Prostate gland (tissue), 2 donors: ENCODE data around the gene LPP. TPM values are rescaled to one million over a fixed set of nuclear protein-coding genes. Genes with fewer than 3 reads are reported as not detected.

Experiments
- DNase-seq: peaks from one replicate; pipeline ENCODE4 v3.0.0-alpha.2; 2019; ENCODE audit warnings: low spot score
- H3K27ac ChIP-seq, 2 donors: fragments of 200-600 bp; sonication (generic); 2 replicates each; pipeline ENCODE4 v1.5.1; 2017 to 2019
- H3K27me3 ChIP-seq: fragments of 200-600 bp; sonication (generic); replicated peaks from 2 replicates; pipeline ENCODE4 v1.5.1; 2019; ENCODE audit not compliant: insufficient read depth
- H3K36me3 ChIP-seq, 2 donors: fragments of 200-600 bp; sonication (generic); 1 replicate in 1 of 2; 2 replicates in 1 of 2; pipeline versions ENCODE4 v1.5.1 to v1.8.1; 2017 to 2019
- H3K4me1 ChIP-seq: fragments of 200-600 bp; sonication (generic); replicated peaks from 2 replicates; pipeline ENCODE4 v1.5.1; 2019
- H3K4me3 ChIP-seq, 2 donors: fragments of 200-600 bp; sonication (generic); 2 replicates each; pipeline ENCODE4 v1.5.1; 2017 to 2019
- H3K9me3 ChIP-seq: fragments of 200-600 bp; sonication (generic); 2 replicates; pipeline ENCODE4 v1.5.1; 2017
- CTCF ChIP-seq, 4 experiments: fragments of 200-600 bp in 2 of 4; fragments of 450-650 bp in 2 of 4; sonication (generic) in 2 of 4; IDR thresholded peaks; 1 replicate in 3 of 4; 2 replicates in 1 of 4; pipeline ENCODE4 v1.5.1; 2016 to 2019; ENCODE audit warnings: antibody characterized with exemption in 4 of 4, mild to moderate bottlenecking in 2 of 4, moderate library complexity in 2 of 4
- POLR2A ChIP-seq: fragments of 450-650 bp; IDR thresholded peaks from one replicate; pipeline ENCODE4 v1.6.1; 2016; ENCODE audit warnings: antibody characterized with exemption, mild to moderate bottlenecking
- POLR2AphosphoS5 ChIP-seq: sonication (generic); formaldehyde crosslinking; IDR thresholded peaks from one replicate; pipeline ENCODE4 v1.6.1; 2017; ENCODE audit warnings: antibody characterized with exemption
- WGBS: methylation state at CpG from one replicate; pipeline ENCODE4 v1.1.5; 2018; 5-methylcytosine and 5-hydroxymethylcytosine counted together
- intact Hi-C: fragments of 100-400 bp; cut with DNase I; formaldehyde crosslinking; loops from one replicate; pipeline ENCODE4 v1.14.2; 2022
- total RNA-seq, 2 donors: library from RNA; depleted of rRNA; stranded (reverse); fragments of >200 nt; gene quantifications; one replicate each; pipeline ENCODE4 v1.1.0, GENCODE V29; 2016

The LPP gene
- total RNA-seq, 2 donors from 2014 or later: 219 to 248 TPM

- TF ChIP-seq POLR2AphosphoS5 (no peak), CTCF (IDR thresholded peaks at IDR 0.05) (no peak), POLR2A (no peak)
Observed at GRCh38 chr3:188906236-188906635, 752.3 kb downstream of the LPP start.

GRCh38 chr3:188908002-188908850 is 754.3 kb downstream of the LPP start:
- Histone ChIP-seq H3K36me3 (no peaks in the 10 kb centered on the region), H3K4me3 (no peak overlapping the region), H3K9me3 (no peaks in the 10 kb centered on the region), H3K4me1 (no peaks in the 10 kb centered on the region), H3K27ac (no peak overlapping the region), H3K27me3 (no peaks in the 10 kb centered on the region)
- TF ChIP-seq POLR2A (no peak), POLR2AphosphoS5 (no peak), CTCF (IDR thresholded peaks at IDR 0.05) (no peak)
- WGBS: 82% methylated on average over 5 of the region's 5 CpGs
- DNase-seq: no peak
- intact Hi-C loops: no loop called here

More at GRCh38 chr3:188906236-188906635, 752.3 kb downstream of the LPP start:
- no peaks in the 10 kb centered on the region for H3K36me3 ChIP-seq
- no peaks in the 10 kb centered on the region for H3K9me3 ChIP-seq
- 41% methylated on average over 7 of the region's 7 CpGs for WGBS
- no peaks in the 10 kb centered on the region for H3K4me1 ChIP-seq
- no peak overlapping the region for H3K27ac ChIP-seq
- no peak overlapping the region for H3K4me3 ChIP-seq
- DNase-seq: no peak
- H3K27me3 ChIP-seq: no peaks in the 10 kb centered on the region
- intact Hi-C loops: no loop called here

GRCh38 chr3:188911026-188911850 is 757.3 kb downstream of the LPP start:
- Histone ChIP-seq H3K4me1 (no peaks in the 10 kb centered on the region), H3K27ac (no peak overlapping the region), H3K9me3 (no peaks in the 10 kb centered on the region), H3K27me3 (no peaks in the 10 kb centered on the region), H3K36me3 (no peaks in the 10 kb centered on the region), H3K4me3 (no peak overlapping the region)
- 80% methylated on average over 8 of the region's 8 CpGs for whole genome bisulfite sequencing
- DNase-seq: no peak
- TF ChIP-seq CTCF (IDR thresholded peaks at IDR 0.05): no peak
- no peak for TF ChIP-seq POLR2AphosphoS5
- TF ChIP-seq POLR2A: no peak
- intact Hi-C loops: no loop called here

GRCh38 chr3:188913084-188913483 is 759.1 kb downstream of the LPP start:
- H3K4me1 ChIP-seq: no peaks in the 10 kb centered on the region
- TF ChIP-seq POLR2A: no peak
- TF ChIP-seq POLR2AphosphoS5: no peak
- no peak for TF ChIP-seq CTCF (IDR thresholded peaks at IDR 0.05)
- no peaks in the 10 kb centered on the region for H3K27me3 ChIP-seq
- DNase-seq: no peak
- no peak overlapping the region for H3K27ac ChIP-seq
- H3K9me3 ChIP-seq: no peaks in the 10 kb centered on the region
- WGBS: 97% methylated on average over 2 of the region's 2 CpGs
- no peak overlapping the region for H3K4me3 ChIP-seq
- H3K36me3 ChIP-seq: no peaks in the 10 kb centered on the region
- intact Hi-C loops: no loop called here
